Limb (tissue), 2 donors: ENCODE results near the gene WIPF2.

Experiments used
- DNase-seq, 2 donors: peaks; one replicate each; pipeline ENCODE4 v3.0.0-alpha.2; 2016; ENCODE audit errors: extremely low spot score in 2 of 2

WIPF2 gene

DNA sequence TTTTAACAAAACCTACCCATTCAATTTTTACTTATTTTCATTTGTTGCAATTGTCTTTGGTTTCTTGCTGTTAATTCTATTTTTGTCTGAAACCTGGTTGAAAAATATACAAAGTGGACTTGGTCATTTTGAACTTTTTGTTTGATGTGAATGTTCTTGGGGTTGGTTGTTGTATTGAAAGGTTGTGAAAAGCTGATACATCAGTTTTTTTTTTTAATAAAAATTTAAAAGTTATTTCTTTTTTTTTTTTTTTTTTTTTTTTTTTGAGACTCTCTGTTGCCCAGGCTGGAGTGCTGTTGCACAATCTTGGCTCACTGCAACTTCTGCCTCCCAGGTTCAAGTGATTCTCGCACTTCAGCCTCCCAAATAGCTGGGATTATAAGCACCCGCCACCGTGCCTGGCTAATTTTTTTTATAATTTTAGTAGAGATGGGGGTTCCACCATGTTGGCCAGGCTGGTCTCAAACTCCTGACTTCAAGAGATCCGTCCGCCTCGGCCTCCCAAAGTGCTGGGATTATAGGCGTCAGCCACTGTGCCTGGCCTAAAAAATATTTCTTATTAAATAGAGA is 28.9 kb downstream of the WIPF2 start:
- no peak for DNase-seq

DNA sequence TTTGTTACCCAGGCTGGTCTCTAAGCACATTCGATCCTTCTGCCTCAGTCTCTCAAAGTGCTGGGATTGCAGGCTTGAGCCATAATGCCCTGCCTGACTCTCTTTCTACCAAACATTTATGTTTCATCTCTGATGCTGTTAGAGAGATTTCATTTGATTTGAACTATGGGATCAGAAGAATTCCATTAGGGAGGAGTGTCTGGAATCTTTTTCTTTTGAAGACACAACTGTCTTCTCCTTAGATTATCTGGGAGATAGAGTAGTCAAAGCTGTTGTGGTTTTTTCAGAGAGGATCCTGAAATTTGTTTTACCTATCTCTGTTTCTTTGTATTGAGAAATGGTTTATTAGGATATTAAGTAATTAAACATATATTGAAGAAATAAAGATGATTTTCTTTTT is 29.4 kb downstream of the WIPF2 start:
- DNase-seq: no peak

DNA sequence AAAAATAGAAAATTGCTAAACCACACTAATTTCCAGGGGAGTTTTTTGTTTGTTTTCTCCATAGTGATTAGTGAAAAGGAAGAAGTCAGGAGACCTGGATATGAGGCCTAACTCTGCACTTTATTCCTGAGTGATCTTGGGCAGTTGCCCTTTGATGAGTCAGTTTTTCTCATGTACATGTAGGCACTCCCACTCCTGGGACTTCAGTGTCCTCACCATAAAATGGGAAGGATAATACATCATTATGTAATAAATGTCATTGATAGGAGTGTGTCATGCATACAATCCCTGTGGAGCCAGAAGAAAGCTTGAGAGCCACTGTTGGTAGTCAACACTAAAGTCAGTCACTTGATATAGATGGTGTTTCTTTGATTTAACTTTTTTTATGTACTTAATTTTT is 32.5 kb downstream of the WIPF2 start:
- DNase-seq: no peak

DNA sequence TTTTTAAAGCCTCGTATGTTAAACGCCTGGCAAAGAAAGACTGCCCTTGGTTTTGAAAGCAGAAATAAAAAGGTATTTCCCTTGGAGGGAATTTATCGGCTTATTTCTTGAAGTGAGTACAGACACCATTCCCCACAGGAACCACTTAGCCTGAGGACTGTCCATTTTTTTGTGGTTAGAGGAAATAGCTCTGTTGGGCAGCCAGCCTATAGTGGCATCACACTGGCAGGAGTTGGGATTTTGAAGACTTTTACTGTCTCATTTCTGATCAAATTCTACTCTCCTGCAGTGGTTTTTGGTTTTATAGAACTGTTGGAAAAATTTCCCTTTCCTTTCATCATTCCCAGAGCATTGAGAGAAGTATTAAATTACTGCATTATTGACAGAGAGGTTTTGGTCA is 34.5 kb downstream of the WIPF2 start:
- DNase-seq: no peak

DNA sequence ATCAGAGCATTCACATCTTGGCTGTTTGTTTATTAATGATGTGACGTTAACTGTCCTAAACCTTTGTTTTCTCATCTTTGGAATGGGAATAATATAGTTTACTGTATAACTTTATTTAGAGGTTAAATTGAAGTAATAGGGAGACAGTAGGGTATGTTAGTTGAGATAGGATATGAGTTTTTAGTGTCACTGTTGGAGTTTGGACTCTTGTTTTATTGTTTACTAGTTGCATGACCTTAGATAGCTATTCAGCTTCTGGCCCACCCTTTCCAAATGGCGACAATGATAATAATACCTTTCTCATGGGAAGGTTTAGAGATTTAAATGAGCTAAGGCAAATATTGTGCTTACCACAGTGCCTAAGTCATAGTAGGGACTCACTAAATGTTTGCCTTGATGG is 40.4 kb downstream of the WIPF2 start:
- DNase-seq: no peak

DNA sequence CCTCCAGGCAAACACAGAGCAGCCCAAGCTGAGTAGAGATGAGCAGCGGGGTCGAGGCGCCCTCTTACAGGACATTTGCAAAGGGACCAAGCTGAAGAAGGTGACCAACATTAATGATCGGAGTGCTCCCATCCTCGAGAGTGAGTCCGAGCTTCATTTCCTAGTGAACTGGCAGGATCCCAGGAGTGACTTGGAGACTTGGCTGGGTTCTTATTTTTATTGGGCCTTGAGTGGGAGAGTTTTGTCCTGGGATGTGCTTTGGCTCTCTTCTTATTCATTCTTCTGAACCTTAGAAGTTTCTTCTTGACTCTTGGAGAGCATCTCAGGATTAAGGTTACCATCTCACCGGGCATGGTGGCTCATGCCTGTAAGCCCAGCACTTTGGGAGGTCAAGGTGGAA is 41.4 kb downstream of the WIPF2 start:
- no peak for DNase-seq

DNA sequence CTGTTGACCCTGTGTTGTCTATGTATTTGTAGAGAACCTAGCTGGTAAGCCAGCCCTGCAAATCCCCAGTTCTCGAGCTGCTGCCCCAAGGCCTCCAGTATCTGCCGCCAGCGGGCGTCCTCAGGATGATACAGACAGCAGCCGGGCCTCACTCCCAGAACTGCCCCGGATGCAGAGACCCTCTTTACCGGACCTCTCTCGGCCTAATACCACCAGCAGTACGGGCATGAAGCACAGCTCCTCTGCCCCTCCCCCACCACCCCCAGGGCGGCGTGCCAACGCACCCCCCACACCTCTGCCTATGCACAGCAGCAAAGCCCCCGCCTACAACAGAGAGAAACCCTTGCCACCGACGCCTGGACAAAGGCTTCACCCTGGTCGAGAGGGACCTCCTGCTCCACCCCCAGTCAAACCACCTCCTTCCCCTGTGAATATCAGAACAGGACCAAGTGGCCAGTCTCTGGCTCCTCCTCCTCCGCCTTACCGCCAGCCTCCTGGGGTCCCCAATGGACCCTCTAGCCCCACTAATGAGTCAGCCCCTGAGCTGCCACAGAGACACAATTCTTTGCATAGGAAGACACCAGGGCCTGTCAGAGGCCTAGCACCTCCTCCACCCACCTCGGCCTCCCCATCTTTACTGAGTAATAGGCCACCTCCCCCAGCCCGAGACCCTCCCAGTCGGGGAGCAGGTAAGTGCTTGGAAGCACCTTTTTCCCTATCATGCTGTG is 45.5 kb downstream of the WIPF2 start:
- no peak for DNase-seq

DNA sequence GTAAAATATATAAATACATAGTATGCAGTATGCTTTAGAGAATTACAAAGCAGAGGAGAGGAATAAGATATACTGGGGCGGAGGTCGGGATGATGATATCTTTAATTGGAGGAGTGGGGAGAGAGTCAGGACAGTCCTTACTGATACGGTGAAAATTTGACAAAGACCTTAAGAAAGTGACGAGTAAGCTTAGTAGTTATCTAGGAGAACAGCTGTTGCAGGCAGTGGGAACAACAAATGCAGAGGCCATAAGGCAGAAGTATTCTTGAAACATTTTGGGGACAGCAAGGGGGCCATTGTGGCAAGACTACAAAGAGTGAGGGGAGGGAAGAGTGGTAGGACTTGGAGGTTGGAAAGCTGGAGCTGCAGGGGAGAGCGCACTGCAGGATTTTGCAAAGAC is 46.2 kb downstream of the WIPF2 start:
- DNase-seq: no peak

DNA sequence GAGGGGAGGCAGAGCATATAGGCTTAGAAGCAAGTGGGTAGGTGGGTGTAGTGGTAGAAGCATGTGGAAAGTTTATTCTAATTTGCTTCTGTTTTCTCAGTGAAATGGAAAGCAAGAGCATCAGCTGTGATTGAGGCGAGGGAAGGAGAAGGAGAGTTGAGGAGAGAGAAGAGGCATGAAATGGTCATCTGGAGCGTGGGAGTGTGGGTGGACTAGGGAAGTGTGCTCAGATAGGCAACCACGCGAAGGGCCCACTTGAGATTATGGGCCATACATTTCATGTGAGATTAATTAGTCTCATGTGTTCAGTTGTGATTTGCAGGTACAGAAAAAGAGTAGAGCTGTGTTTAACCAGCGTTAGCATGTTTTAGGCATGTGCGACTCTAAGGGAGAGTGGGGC is 47.8 kb downstream of the WIPF2 start:
- DNase-seq: no peak

DNA sequence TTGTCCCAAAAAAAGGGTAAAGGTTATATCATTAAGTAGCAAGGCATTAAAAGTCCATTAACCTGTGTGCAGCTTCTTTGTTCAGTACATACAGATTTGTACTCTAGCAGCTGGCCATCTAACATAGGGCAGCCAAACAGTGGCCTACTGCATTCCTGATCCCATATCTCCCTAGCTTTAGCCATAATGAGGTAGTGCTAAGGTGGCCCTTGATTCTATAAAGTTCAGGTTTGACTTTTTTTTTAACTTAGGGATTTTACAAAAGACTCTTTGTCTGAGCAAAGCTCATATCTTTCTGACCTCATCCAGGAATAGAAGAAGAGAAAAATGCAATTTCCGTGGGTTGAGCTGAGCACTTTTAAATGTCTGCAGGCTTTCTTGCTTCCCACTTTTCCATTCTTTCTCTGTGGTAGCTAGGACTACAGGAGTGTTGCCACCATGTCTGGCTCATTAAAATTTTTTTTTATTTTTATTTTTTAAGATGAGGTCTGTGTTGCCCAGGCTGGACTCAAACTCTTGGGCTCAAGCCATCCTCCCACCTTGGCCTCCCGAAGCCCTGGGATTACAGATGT is 49.1 kb downstream of the WIPF2 start:
- DNase-seq: no peak

DNA sequence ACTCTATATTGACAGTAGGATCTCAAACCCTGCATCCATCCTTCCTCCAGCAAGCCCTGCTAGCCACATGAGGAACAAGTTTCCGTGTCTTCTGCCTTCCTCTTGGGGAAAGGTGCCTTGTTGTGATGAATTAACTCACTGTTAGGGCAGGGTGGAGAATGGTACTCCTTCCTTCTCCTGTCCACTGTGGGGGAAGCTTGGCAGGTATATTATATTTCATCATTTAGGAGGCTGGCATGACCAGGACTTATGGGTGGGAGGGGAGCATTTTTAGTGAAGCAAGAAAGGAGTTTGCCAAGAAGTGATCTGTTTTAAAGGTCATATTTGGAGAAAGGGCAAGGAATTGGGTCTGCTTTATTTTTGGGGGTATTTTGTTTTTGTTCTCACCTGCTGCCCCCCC is 59.3 kb downstream of the WIPF2 start:
- no peak for DNase-seq

DNA sequence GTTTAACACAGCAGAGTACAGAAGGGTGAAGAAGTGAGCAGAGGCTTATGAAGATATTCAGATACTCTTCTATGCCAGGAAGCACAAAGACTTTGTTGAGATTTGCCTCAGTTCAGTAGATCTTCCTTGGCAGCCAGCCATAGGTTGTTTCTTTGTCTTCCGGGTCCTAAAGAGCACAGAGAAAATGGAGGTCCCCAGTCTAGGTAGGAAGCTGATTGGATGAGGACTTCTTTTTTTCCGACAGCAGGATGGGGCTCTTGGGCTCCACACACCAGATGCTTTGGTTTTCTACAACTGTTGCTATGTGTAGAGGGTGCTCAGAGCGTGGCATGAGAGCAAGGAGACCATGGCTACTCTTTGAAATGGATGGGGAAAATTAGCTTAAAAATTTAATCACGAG is 60.3 kb downstream of the WIPF2 start:
- DNase-seq: no peak

DNA sequence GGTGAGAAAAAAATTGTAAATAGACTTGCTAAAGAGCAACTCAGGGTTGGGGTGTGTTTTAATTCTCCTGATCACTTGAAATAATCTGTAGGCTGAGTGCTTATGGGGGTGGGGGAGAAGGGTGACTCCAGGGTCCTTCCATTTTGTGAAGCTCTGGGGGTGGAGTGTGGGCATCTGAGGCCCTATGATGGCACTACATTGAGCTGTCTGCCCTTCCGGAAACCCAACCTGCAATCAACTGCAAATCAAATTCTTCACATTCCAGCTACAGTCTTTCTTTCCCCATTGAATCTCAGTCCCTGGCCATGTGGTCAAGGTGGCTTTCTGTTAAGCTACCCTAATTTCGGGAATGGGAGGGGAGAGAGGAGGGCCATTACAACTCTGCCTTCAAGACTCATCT is 62.6 kb downstream of the WIPF2 start:
- no peak for DNase-seq

DNA sequence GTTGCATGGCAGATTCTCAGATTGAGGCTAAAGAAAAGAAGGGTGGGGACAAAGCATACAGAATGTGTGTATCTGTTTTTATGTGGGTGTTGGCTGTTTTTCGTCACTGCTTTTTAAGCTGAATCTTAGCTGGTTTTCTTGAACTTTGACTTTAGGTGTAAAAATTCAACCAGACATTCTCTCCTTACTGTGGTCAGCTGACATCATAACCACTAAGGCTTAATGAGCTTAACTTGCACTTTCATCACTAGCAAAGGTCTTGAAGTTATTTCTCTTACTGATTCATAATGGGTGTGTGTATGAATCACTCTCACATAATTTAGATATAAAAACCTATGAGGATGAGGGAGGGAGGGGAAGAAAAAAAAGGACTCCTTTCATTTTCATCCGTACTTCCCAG is 64.6 kb downstream of the WIPF2 start:
- DNase-seq: no peak

DNA sequence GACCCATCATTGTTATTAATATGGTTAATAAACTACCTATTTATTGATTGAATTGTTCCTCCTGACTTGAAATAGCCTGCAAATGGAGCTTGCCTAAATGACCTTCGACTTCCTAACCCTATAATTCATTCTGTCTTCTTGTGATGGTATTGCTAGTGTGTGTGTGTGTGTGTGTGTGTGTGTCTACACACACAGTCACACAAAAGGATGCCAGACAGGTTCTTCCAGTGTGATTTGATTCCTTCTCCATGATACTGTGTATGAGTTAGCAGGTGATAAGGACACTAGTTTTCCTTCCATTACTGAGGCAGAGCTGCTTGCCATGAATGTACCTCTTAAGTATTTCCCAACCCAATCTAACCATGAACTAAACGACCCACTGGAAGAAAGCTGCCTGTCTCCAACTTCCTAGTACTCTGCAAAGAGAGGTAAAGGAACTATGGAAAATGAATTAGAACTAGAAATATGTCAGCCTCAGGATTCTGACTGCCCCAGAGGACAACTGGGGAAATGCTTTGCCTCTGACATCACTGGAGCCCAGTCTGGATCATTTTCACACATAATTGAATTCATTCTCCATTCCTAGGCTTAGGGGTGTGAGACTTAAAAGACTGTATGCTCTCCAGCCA is 65.1 kb downstream of the WIPF2 start:
- DNase-seq: peak; percentile 42 to 60

DNA sequence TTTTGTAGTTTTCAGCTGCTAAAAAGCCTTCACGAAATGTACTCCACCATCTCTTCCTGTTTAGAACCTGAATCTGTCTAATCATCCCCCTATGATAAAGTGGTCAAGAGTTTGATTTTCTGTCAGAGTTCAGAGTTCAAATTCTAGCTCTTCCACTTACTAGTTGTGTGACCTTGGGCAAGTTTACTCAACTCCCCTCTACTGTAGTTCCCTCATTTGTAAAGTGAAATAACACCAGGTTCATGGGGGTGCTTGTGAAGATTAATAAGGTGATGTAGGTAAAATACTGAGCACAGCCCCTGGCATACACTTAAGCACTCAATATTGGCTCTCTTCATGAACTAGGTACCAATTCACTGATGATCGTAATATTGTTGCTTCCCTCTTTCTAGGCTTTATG is 67.4 kb downstream of the WIPF2 start:
- no peak for DNase-seq

DNA sequence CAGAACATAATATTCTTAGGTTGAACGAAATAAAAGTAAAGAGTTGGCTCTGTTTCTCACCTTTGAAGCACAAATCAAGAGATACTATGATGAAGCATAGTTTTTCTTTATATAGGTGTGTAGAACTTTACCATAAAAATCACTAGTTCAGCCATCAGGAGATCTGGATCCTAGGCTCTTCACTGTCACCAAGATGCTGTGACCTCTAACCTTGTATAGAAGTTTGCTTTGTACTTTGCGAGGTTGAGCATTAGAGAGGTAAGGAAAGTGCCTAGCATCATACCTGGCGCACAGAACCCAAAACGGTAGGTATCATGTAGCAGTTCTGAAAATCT is 68.0 kb downstream of the WIPF2 start:
- no peak for DNase-seq

DNA sequence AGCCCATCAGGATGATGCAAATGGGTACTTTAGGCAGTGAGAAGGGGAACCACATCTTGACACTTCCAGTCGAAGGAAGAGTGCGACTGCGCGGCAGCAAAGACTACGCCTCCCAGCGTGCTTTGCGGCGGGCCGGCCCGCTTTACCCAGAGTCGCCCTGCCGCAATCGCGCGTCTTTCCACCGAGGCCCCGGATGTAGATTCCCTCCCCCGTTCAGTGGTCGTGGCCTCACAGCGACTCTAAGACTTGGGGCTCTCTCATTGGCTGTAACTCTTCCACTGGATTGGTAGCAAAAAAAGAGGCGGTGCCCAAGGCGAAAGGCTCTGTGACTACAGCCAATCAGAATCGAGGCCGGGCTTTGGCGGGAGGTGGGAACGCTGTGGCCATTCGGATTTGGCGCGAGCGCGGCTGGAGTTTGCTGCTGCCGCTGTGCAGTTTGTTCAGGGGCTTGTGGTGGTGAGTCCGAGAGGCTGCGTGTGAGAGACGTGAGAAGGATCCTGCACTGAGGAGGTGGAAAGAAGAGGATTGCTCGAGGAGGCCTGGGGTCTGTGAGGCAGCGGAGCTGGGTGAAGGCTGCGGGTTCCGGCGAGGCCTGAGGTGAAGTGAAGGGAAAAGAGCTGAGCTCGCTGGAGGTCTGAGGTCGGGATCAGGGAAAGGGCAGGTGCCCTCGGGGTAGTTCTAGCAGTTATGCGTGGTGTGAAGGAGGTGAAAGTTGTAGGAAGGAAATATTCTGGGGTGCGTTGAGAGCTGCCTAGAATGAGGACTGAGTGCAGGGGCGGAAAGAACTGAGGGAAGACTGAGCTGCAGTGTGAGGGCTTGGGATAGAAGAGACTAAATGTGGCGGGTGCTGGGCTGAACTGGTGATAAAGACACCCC is 68.6 kb downstream of the WIPF2 start, which contains the start of gene CDC6:
CDC6 (plus strand) TSS at position 386 of the 876 bp plus-strand sequence. CDS start 1,542 bp downstream, outside the sequence.
- peak; percentile 99 for DNase-seq

DNA sequence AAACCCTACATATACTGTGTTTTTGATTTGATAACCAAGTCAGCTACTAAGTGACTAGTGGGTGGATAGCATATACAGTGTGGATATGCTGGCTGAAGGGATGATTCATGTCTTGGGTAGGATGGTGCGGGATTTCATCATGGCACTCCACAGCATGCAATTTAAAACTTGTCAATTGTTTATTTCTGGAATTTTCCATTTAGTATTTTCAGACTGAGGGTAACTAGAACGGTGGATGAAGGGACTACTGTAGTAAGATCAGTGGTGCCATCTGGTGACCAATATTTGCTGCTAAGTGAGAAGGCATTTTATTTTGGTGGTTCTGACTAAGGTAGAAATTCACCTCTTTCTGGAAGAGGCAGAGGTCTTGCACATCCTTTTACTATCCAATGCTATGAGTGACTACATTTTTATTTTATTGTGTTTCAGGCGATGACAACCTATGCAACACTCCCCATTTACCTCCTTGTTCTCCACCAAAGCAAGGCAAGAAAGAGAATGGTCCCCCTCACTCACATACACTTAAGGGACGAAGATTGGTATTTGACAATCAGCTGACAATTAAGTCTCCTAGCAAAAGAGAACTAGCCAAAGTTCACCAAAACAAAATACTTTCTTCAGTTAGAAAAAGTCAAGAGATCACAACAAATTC is 71.7 kb downstream of the WIPF2 start:
- DNase-seq: no peak

DNA sequence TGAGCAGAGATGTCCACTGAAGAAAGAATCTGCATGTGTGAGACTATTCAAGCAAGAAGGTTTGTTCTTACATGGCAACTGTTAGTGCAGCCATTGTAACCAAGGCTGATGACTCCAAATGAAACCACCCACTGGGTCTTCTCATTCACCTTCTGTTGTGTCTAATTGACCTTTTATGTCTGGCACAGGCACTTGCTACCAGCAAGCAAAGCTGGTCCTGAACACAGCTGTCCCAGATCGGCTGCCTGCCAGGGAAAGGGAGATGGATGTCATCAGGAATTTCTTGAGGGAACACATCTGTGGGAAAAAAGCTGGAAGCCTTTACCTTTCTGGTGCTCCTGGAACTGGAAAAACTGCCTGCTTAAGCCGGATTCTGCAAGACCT is 72.2 kb downstream of the WIPF2 start:
- no peak for DNase-seq

DNA sequence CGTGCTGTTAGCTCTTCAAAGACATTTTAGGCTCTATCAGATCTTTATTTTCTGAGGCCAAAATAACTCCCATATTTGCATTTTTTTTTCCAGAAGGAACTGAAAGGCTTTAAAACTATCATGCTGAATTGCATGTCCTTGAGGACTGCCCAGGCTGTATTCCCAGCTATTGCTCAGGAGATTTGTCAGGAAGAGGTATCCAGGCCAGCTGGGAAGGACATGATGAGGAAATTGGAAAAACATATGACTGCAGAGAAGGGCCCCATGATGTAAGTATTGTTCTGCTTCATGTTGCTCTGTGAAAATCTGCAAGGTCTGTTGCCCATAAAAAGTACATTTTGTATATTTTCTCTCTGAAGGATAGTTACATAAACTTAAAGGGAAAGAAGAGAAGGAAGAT is 74.3 kb downstream of the WIPF2 start:
- no peak for DNase-seq
